Ovary (tissue), 3 donors: ENCODE data around the gene MRPS18C.

Experiments
- CTCF ChIP-seq, 3 donors: fragments of 450-650 bp in 2 of 3; fragments of 200-600 bp in 1 of 3; IDR thresholded peaks; one replicate each; pipeline versions ENCODE4 v1.5.1 to v1.8.0; 2016 to 2022; ENCODE audit warnings: antibody characterized with exemption in 3 of 3, mild to moderate bottlenecking in 1 of 3
- EP300 ChIP-seq: sonication (generic); formaldehyde crosslinking; IDR thresholded peaks from one replicate; pipeline ENCODE4 v1.6.1; 2017; ENCODE audit warnings: antibody characterized with exemption
- donor health status: DM: no; HTN: no; CAD: no.

- no peak for TF ChIP-seq CTCF (IDR thresholded peaks at IDR 0.05)
- TF ChIP-seq EP300, result no peak
Measured at GRCh38 chr4:83440148-83440814, 15.6 kb upstream of the MRPS18C start.
